ENCODE measurements around the gene SSBP3.
"Not testable (repeated sequence)": the region's sequence is repeated elsewhere in the genome, so short reads cannot be mapped to it uniquely, and the experiment has no call there.

The SSBP3 gene

DNA sequence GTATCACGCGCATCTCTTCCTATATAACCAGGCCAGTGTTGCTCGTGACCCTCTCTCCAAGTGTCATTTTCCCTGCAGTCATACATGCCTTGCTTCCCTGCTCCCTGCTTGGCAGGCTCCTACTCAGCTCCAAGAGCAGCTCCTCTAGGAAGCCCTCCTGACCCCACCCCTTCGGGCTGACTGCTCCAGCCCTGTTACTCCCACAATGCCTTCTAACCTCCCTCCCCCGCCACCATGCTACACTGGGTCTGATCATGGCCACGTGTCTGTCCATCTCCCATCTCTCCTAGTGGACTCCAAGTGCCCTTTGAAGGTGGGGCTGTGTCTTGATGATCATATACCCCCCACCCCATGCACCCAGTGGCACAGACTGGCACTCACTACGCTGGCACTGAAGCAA, 161.5 kb downstream of the SSBP3 start:
- DNase-seq (ENCODE audit: low spot score): no peak

DNA sequence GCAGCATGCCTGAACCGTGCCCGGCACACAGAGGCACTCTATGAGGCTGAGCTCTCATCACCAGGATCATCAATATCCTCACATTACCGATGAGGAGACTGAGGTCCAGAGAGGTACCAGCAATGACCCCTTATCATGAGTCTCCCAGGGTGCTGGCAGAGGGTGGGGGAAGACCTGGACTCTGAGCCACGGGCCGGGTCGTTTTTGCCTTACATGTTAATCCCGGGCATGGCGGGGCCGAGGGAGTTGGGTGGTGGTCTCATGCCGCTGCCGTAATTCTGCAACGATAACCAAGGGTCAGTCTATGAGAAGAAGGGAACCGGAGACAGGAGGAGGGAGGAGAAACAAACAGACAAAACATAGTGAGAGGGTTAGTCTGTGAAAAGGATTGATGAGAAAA, 163.2 kb downstream of the SSBP3 start:
- no peak for DNase-seq (ENCODE audit: low spot score)

DNA sequence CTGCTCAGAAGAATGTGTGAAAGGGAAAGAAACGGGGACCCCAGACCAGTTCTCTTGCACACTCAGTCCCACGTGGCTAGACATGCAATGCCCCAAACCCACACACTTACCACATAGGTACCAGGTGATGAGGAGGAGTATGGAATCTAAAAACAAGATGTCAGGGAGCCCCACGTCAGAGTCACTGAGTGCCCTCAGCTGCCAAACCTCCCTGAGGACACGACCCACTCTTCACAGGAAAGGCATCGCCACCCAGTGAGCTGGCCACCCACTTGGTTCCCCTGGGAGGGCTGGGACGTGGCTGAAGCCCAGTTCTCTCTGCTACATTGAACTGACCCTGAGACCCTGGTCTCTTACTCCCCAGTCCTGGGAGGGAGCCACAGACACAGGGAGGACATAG, 164.8 kb downstream of the SSBP3 start:
- no peak for DNase-seq (ENCODE audit: low spot score)

DNA sequence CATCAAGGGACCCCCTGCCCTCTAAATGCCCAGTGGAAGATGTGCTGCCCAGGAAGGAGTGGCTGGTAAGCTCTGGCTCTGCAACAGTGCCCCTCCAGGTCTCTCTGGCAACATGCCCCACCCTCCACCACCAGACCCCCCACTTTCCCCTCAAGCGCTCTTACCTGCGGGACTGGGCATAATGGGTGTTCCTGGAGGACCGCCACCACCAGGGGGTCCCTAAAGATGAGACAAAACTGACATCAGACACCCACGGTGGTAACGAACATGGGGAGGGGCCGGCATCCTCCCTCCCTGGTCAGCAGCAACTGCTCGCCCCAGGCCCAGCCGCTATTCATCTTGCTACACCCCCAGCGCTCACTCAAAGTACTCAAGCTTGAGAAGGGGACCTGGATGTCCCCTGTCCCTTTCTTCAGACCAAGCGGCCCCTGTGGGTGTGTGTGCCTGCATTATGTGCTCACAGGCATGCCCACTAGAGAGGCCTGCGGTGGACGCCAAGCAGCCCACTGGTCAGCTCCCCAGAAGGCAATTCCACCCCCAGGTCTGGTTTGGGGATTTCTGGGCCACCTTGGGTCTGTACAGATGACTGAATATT, 165.4 kb downstream of the SSBP3 start:
- DNase-seq (ENCODE audit: low spot score): no peak

DNA sequence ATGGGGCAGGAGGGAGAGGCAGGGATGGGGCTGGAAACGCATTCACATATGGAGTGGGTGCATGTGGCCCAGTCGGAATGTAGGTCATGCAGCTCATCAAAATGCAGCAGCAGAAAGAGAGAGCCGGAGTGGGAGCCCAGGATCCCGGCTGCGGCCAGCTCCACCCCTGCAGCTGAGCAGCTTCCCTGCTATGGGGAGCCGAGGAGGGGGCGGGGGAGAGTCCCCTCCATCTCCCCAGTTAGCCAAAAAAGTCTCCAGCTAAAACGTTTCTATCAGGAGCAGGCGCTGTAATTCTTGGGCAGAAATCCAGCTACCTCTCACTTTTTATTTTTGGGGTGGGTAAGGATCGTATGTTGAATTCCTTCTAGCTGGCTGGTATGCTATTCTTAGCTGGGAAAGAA, 166.6 kb downstream of the SSBP3 start:
- DNase-seq (ENCODE audit: low spot score): no peak

DNA sequence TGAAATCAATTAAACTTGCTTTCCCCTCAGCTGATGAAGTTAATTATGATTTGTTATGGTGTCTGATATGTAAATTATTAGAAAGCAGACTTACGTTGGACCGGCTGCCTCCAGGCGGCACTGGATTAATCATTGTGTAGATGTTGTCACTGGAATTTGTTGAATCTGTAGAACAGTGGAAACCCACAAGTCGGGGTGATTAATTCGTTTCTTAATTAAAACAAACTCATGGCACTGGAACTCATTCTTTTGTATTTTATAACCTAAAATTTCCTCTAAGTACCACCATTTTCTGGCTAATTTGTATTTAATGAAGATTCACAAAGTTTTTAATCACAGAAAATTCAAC, 167.2 kb downstream of the SSBP3 start:
- no peak for DNase-seq (ENCODE audit: low spot score)

DNA sequence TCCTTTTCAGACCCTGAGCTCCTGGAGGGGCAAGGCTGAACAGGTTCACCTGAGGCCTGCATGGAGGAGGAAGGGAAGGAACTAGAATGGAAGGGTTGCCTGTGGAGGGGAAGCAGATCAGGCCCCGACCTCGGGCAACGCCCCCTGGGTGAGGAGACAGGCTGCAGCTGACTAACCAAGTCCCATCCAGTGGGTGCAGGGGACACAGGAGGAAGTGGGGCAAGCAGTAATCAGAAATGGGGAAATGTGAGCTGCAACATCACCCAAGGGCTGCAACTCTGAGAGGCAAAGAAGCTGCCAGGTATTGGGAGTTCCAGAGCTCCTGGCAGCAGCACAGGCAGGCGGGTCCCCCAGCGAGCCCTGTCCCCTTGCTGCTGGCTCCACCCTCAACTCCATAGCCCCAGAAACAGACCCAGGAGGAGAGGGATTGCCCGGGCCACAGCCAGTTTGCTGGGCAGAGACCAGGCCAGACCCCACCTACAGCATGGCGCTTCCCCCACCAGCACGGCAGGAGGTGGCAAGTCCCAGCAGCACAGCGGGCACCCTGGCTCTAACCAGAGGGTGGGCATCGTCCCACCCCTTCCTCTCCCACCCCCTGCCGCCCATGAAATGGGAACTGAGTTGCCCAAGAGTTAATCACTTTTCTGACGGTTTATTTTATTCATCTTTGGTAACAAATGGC, 167.7 kb downstream of the SSBP3 start:
- no peak for DNase-seq (ENCODE audit: low spot score)

DNA sequence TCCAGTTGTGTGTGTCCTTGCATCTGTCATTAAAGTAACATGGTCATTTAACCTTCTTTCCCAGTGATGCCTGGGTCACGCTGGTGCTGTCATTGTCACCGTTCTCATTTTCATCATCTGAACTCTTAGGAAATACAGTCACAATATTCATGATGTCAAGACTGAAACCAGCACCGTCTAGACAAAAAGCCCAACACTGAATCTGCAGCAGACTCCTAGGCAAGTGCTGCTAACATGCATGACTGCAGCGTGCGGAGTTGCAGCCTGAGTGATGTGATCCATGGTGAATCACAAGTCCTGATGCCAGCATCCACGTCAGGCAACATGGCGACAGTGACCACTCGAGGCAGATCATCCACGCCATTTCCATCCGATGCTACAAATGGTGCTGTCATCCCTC, 168.6 kb downstream of the SSBP3 start:
- no peak for DNase-seq (ENCODE audit: low spot score)

DNA sequence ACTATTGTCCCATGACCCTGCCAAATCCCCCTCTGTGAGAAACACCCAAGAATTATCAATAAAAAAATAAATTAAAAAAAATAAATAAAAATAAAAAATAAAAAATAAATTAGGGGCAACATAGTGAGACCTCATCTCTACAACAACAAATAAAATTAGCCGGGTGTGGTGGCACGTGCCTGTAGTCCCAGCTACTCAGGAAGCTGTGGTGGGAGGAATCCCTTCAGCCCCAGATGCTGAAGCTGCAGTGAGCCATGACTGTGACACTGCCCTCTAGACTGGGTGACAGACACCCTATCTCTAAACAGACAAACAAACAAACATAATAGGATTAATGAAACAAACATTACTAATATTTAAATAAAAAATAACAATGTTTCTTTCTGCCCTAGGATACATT, 171.9 kb downstream of the SSBP3 start:
- no peak for DNase-seq (ENCODE audit: low spot score)

DNA sequence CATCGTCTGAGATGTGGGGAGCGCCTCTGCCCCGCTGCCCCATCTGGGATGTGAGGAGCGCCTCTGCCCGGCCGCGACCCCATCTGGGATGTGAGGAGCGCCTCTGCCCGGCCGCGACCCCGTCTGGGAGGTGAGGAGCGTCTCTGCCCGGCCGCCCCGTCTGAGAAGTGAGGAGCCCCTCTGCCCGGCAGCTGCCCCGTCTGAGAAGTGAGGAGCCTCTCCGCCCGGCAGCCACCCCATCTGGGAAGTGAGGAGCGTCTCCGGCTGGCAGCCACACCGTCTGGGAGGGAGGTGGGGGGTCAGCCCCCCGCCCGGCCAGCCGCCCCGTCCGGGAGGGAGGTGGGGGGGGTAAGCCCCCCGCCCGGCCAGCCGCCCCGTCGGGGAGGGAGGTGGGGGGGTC, 173.0 kb downstream of the SSBP3 start:
- not testable (repeated sequence) for DNase-seq (ENCODE audit: low spot score)

DNA sequence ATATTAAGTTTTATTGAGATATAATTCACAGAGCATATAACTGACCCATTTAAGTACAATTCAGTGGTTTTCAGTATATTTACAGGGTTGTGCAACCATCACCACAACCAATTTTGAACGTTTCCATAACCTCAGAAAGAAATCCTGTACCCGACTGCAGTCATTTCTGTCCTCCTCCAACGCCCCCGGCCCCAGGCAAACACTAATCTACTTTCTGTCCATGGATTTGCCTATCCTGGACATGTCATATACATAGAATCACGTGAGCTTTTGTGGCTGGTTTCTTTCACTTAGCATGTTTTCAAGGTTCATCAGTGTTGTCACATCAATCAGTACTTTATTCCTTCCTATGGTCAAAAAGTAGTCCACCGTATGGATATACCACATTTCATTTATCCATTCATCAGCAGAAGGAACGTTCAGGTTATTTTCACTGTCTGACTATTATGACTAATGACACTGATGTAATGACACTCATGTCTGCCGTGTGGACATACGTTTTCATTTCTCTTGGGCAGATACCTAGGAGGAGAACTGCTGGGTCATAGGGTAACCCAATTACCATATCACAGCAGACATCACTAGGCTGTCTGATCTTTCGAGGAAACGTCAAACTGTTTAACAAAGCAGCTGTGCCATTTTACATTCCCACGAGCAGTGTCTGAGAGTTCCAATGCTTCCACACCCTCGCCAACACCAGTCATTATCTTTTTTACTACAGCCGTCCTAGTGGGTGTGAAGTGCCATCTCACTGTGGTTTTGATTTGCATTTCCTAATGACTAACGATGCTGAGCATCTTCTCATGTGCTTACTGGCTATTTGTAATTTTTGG, 175.5 kb downstream of the SSBP3 start:
- no peak for DNase-seq (ENCODE audit: low spot score)

DNA sequence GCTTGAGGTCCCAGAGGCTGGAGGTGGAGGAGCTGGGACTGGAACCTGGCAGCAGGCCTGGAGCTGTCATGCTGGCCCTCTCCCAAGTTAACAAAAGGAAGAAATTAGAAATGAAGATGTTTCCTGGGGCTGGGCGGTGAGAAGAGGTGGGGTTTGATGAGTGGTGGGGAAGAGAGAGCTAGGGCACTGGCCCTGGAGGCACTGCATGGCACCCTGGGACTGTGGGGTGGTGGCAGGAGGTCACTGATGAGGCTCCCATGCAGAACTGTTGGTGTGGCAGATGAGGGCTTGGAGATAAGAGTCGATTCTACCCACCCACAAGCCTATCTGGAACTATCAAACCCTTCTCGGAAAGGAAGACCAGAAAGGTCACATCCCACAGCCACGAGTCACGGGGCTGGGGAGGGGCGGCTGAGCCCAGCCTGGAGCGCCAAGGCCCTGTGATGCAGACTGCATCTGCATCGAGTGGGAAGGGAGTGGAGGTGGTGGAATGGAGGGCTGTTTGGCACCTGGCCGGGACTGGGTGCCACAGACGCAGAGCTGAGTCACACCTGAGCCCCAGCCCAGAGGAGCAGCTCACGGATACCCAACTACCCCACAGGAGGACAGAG, 176.8 kb downstream of the SSBP3 start:
- no peak for DNase-seq (ENCODE audit: low spot score)

DNA sequence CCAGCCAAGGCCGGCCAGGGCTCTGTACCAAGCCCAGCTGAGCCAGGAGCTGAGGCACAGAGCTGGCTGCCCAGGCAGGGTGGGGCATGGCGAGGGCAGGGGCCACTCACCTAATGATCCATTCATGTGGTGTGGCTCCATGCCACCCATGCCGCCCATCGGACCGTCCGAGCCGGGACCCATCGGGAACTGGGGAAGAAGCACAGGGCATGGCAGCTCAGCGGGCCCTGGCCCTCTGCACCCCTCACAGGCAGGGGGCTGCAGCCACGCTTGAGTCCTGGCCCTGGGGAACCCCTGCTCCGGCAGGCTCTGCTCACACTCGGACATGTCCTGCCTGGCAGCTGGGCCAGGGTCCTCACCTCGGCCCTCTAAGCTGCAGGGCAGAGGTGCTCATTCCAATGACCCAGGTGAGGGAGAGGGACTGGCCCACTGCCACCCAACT, 177.5 kb downstream of the SSBP3 start:
- DNase-seq (ENCODE audit: low spot score): no peak

DNA sequence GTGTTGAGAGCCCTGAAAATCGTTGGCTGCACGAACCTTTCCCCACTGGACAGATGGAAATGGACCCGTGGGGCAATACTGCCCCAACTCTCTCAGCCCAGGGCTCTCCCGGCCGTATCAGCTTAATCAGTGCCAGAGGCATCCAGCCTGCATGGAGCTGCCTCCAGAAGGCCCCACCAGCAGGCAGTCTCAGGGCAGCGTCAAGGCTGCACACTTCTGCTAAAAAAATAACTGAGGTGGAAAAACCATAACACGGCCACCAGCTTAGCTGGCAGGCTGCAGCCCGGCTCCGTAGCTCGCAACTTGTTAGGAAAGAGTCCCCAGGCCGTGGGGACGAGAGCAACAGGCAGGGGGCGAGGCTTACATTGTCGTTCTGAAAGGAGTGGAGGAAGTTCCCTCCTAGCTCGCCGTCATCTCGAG, 178.3 kb downstream of the SSBP3 start:
- DNase-seq (ENCODE audit: low spot score): no peak

DNA sequence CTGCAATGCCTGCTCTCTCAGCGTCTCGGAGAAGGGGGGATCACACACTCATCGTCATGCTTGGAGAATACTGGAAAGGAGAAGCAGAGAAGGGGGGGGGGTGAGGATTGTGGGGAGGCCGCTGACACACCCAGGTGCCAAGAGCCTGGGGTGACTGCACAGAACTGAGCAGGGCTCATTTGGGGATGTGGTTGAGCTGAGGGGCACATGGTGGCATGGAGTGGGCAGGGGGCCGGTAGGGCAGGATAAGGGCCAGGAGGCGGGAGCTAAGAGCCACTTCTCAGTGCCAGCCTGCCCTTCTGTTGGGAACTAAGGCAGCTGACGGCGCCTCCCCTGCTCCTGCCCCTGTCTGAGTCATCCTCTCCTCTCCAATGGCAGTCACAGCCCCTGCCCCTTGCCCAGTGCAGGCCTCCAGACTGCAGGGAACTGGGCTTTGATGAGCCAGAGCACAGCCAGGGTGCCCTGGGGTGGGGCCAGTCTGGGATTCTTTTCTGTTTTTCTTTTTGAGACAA, 179.0 kb downstream of the SSBP3 start:
- no peak for DNase-seq (ENCODE audit: low spot score)

DNA sequence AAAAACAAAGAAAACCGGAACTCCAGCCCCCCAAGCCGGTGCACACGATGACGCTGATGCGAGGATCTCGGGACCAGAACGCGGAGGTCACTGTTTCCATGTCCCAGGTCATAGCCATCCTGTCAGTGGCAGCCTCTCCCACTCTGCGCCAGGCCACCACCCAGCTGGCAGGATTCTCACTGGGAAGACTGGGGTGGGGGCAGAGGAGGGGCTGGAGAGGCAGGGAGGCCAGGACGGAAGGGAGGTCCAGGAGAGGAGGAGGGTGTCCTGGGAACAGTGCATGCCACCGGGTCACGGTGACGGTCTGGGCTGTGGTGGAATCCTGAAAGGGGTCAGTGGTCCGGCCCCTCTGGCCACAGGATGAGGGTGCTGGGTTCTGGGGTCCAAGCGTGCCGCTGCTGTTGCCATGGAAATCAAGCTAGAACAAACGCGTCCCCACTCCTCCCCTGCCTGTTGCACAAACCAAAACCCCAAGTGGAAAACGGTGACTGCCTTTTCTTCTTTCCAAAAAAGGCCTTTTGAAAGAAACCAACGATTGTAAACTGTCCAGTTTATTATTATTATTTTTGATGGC, 180.1 kb downstream of the SSBP3 start:
- no peak for DNase-seq (ENCODE audit: low spot score)

DNA sequence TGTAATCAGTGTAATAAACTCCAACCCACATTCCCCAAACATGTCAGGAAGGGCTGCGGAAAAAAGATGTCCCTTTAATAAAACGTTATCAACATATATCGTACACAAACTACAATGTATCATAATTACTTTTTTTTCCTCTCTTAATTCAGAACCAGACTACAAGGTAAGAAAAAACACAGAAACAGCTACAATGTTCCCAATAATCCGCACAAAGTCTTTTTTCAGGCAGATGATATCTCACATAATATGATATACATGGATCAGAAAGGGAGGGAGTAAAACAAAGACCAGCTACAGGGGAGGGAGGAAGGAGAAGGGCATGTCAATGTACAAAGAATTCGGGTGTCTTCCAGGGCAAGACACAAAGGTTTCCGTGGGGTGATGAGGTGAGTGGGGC, 180.8 kb downstream of the SSBP3 start:
- no peak for DNase-seq (ENCODE audit: low spot score)

DNA sequence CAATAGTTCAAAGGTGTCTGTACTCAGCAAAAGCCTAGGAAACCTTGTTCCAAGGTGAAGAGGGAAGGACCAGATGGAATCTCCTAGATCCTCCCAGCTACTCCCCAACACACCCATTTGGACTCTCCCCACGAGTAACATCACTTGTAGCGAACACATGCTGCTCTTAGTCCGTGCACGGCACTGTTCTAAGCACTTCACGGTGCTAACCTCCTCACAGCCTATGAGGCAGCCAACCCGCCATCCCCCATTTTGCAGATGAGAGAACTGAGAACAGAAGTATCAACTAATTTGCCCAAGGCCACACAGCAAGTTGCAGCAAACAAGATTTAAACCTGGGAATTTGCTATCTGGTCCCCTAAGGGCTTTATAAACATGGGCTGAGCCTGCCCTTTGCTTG, 182.0 kb downstream of the SSBP3 start:
- DNase-seq (ENCODE audit: low spot score): no peak

DNA sequence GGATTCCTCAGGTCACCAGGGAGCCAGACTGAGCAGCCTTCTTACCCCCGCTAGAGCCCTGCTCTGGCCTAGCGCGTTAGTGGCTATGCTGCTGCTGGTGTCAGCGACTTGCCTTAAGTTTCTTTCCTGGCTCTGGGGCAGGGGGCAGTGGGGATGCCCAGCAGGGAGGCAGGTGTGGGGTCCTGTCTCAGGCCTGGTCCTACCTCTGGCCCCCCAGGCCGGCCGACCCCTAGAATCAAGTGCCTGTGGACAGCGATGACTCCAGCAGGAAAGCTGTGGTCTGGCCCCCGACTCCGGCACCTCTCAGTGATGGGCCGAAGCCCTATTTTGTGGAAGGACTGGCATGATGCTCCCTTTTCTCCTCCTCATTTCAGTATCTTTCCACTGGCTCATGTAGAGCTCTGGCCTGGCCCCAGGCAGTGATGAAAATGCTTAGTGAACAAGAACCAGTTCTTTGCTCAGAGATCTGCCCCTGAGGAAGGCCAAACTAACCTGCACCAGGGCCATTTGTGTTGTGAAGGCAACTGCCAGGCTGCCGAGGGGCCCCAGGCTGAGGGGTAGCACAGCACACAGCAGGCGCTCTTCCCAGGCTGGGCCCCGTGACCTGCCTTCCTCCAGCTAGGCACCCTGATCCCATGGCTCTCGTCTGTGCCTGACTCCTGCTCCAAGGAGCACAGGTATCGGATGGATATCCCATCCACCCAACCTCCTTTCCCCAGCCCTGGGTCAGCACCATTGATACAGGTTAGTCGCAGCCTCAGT, 182.6 kb downstream of the SSBP3 start:
- no peak for DNase-seq (ENCODE audit: low spot score)

DNA sequence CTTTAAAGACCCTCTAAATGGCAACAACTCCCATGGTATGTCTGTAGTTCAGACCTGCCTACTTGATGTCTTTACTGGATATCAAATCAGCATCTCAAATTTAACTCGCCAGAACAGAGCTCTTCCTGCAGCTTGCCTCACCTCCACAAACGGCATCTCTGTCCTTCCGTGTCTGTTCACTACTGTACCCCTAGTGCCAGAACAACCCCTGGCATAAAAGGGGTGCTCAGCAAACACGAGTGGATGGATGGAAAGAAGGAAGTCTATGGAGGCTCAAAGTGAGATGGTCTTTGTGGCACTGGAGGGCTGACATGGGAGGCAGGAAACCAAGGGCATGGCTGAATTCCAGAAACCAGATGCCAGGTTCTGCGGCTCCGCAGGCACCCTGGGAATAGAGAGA, 183.5 kb downstream of the SSBP3 start:
- no peak for DNase-seq (ENCODE audit: low spot score)

DNA sequence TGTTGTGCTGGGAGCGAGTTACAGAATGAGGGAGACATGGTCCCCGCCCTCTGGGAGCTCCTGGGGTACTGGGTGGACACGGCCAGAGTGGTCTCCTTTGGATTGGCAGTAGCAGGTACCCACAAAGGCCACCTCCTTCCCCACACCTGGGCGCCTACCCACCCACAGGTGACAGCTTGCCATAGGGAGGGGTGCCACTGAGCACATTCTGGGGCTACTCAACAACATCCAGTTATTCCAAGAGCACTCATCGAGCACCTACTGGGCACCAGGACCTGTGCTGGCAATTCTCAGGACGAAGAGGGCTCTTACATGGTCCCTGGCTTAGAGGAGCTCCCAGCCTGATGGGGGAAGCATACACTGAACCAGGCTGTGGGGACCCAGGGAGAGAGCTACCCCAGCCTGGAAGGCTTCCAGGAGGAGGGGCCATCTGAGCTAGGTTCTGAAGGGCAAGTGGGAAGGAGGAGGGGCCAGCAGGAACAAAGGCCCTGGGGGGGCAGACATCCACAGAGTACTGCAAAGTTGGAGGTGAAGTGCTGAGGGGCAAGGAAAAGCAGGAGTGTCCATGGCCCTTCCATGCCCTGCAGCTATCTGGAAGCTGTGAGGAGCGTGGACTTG, 184.2 kb downstream of the SSBP3 start:
- DNase-seq (ENCODE audit: low spot score): no peak
